ENCODE measurements around the gene ACSM2A. TPM values are rescaled to one million over a fixed set of nuclear protein-coding genes. Genes with fewer than 3 reads are reported as not detected.
"Not testable (repeated sequence)": the region's sequence is repeated elsewhere in the genome, so short reads cannot be mapped to it uniquely, and the experiment has no call there.

Gene ACSM2A
- polyA plus RNA-seq, 3 donors, result 58.3 to 132 (median 85.7) TPM

GRCh38 chr16:20439820-20440231 is 11.5 kb upstream of the ACSM2A start:
- DNase-seq (ENCODE audit: extremely low read depth in 1 of 11, low read depth in 9 of 11, low spot score in 4 of 11), result not testable (repeated sequence)

GRCh38 chr16:20440731-20441130 is 10.6 kb upstream of the ACSM2A start:
- DNase-seq (ENCODE audit: extremely low read depth in 1 of 11, low read depth in 9 of 11, low spot score in 4 of 11), result not testable (repeated sequence)

- DNase-seq (ENCODE audit: extremely low read depth in 1 of 11, low read depth in 9 of 11, low spot score in 4 of 11), result no peak
These were observed 10.1 kb upstream of the ACSM2A start for GRCh38 chr16:20441191-20441590.

DNA sequence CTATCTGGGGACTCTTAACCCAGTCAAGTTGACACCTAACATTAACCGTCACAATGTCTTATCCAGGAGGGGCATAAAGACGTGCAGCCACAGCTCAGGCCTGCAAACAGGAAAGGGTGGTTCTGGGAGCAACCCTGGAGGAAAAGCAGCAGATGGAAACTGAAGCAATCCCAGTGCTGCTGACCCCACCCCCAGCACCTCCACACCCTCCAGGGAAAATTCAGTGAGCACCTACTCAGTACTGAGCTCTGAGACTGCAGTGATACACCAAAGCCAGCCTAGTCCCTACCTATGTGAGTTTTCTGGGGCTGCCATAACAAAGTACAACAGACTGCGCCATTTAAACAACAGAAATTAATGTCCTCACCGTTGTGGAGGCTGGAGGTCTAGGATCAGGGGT is 9.5 kb upstream of the ACSM2A start:
- DNase-seq (ENCODE audit: extremely low read depth in 1 of 11, low read depth in 9 of 11, low spot score in 4 of 11), result not testable (repeated sequence)

- DNase-seq (ENCODE audit: extremely low read depth in 1 of 11, low read depth in 9 of 11, low spot score in 4 of 11), result not testable (repeated sequence)
These were observed 4.5 kb upstream of the ACSM2A start for GRCh38 chr16:20446652-20447393.

DNA sequence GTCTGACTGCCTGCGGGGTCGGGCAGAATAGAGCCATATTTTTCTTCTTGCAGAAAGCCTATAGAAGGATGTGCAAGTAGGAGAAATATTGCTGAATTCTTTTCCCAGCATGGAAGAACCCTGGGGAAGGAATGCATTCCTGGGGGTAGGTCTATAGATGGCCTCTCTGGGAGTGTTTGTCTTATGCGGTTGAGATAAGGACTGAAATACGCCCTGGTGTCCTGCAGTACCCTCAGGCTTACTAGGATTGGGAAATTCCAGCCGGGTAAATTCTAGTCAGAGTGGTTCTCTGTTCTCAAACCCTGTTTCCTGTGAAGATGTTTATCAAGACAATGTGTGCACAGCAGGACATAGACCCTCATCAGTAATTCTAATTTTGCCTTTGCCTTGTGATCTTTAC is 2.3 kb downstream of the ACSM2A start:
- not testable (repeated sequence) for DNase-seq (ENCODE audit: extremely low read depth in 1 of 11, low read depth in 9 of 11, low spot score in 4 of 11)

DNA sequence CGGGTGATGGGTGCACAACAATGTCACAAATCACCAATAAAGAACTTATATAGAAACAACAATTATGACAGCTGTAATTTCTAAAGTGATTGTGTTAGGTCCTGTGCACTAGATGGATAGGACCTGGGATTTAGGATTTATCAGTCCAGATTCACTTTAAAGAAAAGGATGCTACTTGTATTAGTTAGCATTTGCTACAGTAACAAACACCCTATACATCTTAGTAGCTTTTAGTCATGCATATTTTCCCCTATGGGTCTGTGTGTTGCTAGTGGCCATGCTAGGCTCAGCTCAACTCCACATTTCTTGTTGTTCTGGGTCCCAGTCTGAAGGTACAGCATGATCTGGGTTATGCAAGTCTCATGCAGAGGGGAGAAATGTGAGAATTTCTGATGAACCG is 7.9 kb downstream of the ACSM2A start:
- not testable (repeated sequence) for DNase-seq (ENCODE audit: extremely low read depth in 1 of 11, low read depth in 9 of 11, low spot score in 4 of 11)

DNA sequence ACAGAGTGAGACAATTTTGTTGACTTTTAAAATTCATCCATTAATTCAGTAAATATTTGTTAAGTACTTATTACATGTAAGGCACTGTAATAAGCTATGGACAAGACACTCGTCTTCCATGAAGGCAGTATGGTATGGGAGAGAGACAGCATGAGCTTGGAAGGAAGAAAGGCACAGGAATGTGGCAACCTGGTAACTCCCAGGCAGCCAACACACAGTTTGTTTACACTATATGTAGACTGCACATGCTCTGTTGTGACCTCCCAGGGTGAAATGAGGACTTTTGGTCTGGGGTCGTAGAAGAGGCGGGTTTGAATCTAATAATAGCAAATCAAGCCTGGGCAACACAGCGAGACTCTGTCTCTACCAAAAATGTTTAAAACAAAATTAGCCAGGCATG is 9.0 kb downstream of the ACSM2A start:
- not testable (repeated sequence) for DNase-seq (ENCODE audit: extremely low read depth in 1 of 11, low read depth in 9 of 11, low spot score in 4 of 11)

GRCh38 chr16:20468954-20469353 is 17.6 kb downstream of the ACSM2A start:
- not testable (repeated sequence) for DNase-seq (ENCODE audit: extremely low read depth in 1 of 11, low read depth in 9 of 11, low spot score in 4 of 11)

DNA sequence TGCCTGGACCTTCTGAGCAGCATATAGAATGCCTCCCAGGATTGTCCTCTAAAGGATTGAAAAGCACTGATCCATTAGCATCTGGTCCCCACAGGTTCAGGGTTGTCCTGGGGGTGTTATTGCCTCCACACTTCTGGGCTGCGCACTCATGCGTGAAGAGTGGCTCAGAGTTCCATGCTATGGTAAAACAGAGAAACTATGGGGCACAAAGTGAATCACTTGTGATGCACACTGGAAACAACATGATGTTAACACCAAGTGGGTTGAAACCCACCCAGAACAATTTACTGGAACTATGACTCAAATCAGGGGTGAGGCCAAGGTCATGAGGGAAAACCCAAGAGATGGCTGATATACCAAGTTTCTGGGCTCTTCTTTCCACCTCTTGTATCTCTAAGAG is 18.6 kb downstream of the ACSM2A start:
- not testable (repeated sequence) for DNase-seq (ENCODE audit: extremely low read depth in 1 of 11, low read depth in 9 of 11, low spot score in 4 of 11)

DNA sequence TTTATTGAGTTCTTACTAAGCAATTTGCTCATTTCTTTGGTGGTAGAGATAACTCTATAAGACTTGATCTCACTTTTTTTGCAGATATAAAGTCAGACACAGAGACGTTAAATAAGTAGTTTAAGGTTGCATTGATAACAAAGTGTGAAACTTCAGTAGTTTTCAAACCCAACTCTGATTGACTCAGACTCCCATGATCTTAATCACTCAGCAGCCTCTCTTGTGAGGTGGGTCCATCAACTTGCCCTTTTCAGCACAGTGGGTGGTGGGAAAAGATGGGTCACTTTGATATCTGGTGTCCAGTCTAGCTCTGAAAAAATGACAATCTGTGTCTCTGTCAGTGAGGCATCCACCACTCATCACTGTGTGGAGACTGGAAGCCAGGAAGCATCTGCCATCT is 19.4 kb downstream of the ACSM2A start:
- DNase-seq (ENCODE audit: extremely low read depth in 1 of 11, low read depth in 9 of 11, low spot score in 4 of 11), result not testable (repeated sequence)

DNA sequence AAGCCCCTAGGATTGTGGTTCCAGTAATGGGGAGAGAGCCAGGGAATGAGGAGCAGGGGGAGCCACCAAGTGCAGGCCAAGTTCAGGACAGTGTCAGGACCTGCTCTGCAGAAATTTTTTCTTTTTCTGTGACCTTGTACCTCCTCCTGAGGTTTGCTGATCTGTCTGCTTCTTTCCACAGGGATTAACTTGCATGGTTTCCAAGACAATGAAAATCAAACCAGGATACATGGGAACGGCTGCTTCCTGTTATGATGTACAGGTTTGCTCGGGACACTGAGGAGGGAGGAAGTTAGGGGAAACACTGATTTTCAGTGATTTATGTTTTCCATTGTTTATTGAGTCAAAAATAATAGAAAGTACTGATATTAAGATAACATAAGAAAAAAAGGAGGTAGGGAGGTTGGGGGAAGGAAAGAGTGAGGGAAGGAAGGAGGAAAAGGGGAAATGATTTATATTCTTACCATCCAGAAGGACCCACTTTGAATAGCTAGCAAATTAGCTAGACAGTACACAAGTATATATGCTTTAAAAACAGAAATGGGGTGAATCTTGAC is 25.9 kb downstream of the ACSM2A start:
- not testable (repeated sequence) for DNase-seq (ENCODE audit: extremely low read depth in 1 of 11, low read depth in 9 of 11, low spot score in 4 of 11)

DNA sequence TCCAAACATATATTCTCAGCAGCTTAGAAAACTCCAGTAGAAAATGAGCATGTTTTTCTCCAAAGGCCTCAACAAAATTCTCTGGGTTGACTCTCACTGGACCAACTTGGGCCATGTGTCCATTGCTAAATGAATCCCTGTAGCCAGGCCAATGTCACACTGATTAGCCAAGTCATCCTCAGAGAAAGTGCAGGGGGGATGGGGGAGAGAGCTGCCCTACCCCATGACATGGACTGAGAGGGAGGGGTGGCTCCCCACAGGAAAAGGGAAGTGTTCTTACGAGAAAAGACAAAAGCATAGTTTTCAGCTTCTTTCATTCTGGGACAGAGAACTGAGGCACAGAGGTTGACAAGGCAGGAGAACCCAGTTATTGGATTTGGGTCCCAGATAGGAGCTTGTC is 32.7 kb downstream of the ACSM2A start:
- not testable (repeated sequence) for DNase-seq (ENCODE audit: extremely low read depth in 1 of 11, low read depth in 9 of 11, low spot score in 4 of 11)

- DNase-seq (ENCODE audit: extremely low read depth in 1 of 11, low read depth in 9 of 11, low spot score in 4 of 11), result peak in 1 of 11 donors; percentile 8
These were observed 33.4 kb downstream of the ACSM2A start for GRCh38 chr16:20484726-20485125.

GRCh38 chr16:20485408-20485807 is 34.1 kb downstream of the ACSM2A start:
- no peak for DNase-seq (ENCODE audit: extremely low read depth in 1 of 11, low read depth in 9 of 11, low spot score in 4 of 11)

- DNase-seq (ENCODE audit: extremely low read depth in 1 of 11, low read depth in 9 of 11, low spot score in 4 of 11), result not testable (repeated sequence)
These were observed 39.7 kb downstream of the ACSM2A start for GRCh38 chr16:20490994-20491393.

- not testable (repeated sequence) for DNase-seq (ENCODE audit: extremely low read depth in 1 of 11, low read depth in 9 of 11, low spot score in 4 of 11)
These were observed 40.1 kb downstream of the ACSM2A start for GRCh38 chr16:20491448-20491847.

- DNase-seq (ENCODE audit: extremely low read depth in 1 of 11, low read depth in 9 of 11, low spot score in 4 of 11), result no peak
These were observed 53.1 kb downstream of the ACSM2A start for GRCh38 chr16:20504418-20504817.

DNA sequence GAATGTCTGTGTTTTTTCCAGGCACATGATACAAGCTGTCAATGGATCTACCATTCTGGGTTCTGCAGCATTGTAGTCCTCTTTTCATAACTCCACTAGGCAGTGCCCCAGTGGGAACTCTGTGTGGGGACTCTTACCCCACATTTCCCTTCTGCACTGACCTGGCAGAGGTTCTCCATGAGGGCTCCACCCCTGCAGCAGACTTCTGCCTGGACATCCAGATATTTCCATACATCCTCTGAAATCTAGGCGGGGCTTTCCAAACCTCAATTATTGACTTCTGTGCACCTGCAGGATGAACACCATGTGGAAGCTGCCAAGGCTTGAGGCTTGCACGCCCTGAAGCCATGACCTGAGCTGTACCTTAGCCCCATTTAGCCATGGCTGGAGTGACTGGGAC is 56.0 kb downstream of the ACSM2A start:
- DNase-seq (ENCODE audit: extremely low read depth in 1 of 11, low read depth in 9 of 11, low spot score in 4 of 11), result no peak

- DNase-seq (ENCODE audit: extremely low read depth in 1 of 11, low read depth in 9 of 11, low spot score in 4 of 11), result no peak
These were observed 59.0 kb downstream of the ACSM2A start for GRCh38 chr16:20510323-20510722.

DNA sequence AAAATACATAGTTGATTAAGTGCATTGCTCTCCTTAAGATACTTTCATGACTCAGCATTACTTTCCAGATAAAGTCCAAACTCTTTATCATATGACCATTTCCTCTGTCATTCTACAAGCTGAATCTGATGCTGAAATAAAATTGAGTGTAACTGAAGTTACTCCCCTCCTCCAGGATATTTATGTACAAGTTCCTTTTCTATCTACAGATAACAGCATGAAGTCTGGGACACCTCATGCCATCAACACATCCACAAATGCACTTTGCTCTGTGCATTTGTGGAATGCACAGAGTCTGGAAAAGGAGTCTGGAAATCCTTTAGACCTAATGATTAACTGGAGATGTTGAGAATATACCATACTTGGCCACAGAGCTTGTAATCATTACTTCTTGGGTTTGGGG is 64.4 kb downstream of the ACSM2A start:
- DNase-seq (ENCODE audit: extremely low read depth in 1 of 11, low read depth in 9 of 11, low spot score in 4 of 11), result no peak

Measured in renal cortex interstitium (tissue), 11 donors.